ELR (cell line): ENCODE data around the gene TMUB1.

ENCODE experiments used
- DNase-seq: peaks from one replicate; pipeline ENCODE4 v3.0.0-alpha.2; 2015; ENCODE audit warnings: low read depth

The TMUB1 gene

GRCh38 chr7:151103973-151104372 is 20.7 kb upstream of the TMUB1 start:
- DNase-seq, result no peak

- no peak for DNase-seq
These were observed 19.7 kb upstream of the TMUB1 start for GRCh38 chr7:151102991-151103390.

- DNase-seq, result no peak
These were observed 18.5 kb upstream of the TMUB1 start for GRCh38 chr7:151101621-151102396.

GRCh38 chr7:151100921-151101320 is 17.6 kb upstream of the TMUB1 start:
- no peak for DNase-seq

GRCh38 chr7:151099486-151100211 is 16.4 kb upstream of the TMUB1 start:
- DNase-seq, result no peak

GRCh38 chr7:151095828-151096475 is 12.7 kb upstream of the TMUB1 start:
- no peak for DNase-seq

- no peak for DNase-seq
These were observed 12.0 kb upstream of the TMUB1 start for GRCh38 chr7:151095123-151095797.

- peak; percentile 29 for DNase-seq
These were observed 11.4 kb upstream of the TMUB1 start for GRCh38 chr7:151094675-151095074.

- DNase-seq, result no peak
These were observed 10.5 kb upstream of the TMUB1 start for GRCh38 chr7:151093748-151094147.

- DNase-seq, result no peak
These were observed 8.7 kb upstream of the TMUB1 start for GRCh38 chr7:151091988-151092387.

- peak; percentile 38 for DNase-seq
These were observed 8.1 kb upstream of the TMUB1 start for GRCh38 chr7:151091431-151091830.

- no peak for DNase-seq
These were observed 7.7 kb upstream of the TMUB1 start for GRCh38 chr7:151091003-151091402.

- no peak for DNase-seq
These were observed 6.8 kb upstream of the TMUB1 start for GRCh38 chr7:151089893-151090730.

GRCh38 chr7:151088856-151089699 is 5.8 kb upstream of the TMUB1 start:
- DNase-seq, result peak; percentile 80

GRCh38 chr7:151088019-151088855 is 4.9 kb upstream of the TMUB1 start:
- peak; percentile 64 for DNase-seq

- peak; percentile 66 for DNase-seq
These were observed 4.1 kb upstream of the TMUB1 start for GRCh38 chr7:151087245-151088018.

GRCh38 chr7:151086802-151087244 is 3.5 kb upstream of the TMUB1 start:
- peak; percentile 66 for DNase-seq
